Measurements from ENCODE around the gene XAGE2.

DNA sequence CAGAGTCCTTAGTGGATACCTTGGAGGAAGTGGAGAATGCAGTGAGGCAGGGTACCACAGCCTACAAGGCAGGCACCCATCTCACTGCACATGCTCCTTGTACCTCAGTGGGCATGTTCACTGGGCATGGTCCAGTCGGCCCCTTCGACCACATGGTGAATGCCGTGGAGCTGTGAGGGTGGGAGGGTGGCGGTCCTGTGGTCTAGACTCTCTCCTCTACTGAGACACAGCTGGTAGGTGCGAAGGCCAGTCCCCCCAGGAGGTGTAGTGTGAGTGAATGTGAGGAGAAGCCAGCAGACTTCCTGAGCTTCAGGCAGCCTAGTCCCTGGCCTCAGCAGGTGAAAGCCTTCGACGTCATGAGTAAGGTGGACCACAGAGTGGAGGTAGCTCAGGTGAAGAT, 12.2 kb downstream of the XAGE2 start:
- TF ChIP-seq, protein P1, sequence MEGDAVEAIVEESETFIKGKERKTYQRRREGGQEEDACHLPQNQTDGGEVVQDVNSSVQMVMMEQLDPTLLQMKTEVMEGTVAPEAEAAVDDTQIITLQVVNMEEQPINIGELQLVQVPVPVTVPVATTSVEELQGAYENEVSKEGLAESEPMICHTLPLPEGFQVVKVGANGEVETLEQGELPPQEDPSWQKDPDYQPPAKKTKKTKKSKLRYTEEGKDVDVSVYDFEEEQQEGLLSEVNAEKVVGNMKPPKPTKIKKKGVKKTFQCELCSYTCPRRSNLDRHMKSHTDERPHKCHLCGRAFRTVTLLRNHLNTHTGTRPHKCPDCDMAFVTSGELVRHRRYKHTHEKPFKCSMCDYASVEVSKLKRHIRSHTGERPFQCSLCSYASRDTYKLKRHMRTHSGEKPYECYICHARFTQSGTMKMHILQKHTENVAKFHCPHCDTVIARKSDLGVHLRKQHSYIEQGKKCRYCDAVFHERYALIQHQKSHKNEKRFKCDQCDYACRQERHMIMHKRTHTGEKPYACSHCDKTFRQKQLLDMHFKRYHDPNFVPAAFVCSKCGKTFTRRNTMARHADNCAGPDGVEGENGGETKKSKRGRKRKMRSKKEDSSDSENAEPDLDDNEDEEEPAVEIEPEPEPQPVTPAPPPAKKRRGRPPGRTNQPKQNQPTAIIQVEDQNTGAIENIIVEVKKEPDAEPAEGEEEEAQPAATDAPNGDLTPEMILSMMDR (IDR thresholded peaks at IDR 0.05; ENCODE audit: control extremely low read depth in 1 of 3, insufficient read depth in 1 of 3, low read depth in 1 of 3, low read length in 3 of 3) = no peak
- TF ChIP-seq EP300 (IDR thresholded peaks at IDR 0.05; ENCODE audit: borderline replicate concordance in 1 of 2, low read depth in 2 of 2, low read length in 2 of 2) (no peak), CBX5 (IDR thresholded peaks at IDR 0.05; ENCODE audit: low read depth, low read length) (no peak), JUND (IDR thresholded peaks at IDR 0.05; ENCODE audit: low read length) (no peak), RXRA (IDR thresholded peaks at IDR 0.05; ENCODE audit: insufficient read depth, low read depth, low read length) (no peak), CHD2 (IDR thresholded peaks at IDR 0.05; ENCODE audit: low read length) (no peak), TBP (IDR thresholded peaks at IDR 0.05; ENCODE audit: low read depth, low read length) (no peak), SIX5 (IDR thresholded peaks at IDR 0.05; ENCODE audit: low read depth, low read length) (no peak), POLR2AphosphoS5 (IDR thresholded peaks at IDR 0.05; ENCODE audit: low read depth, low read length) (no peak), CEBPB (IDR thresholded peaks at IDR 0.05; ENCODE audit: low read depth, low read length) (no peak), POLR2A (IDR thresholded peaks at IDR 0.05; ENCODE audit: control extremely low read depth in 1 of 2, low read depth in 2 of 2, low read length in 2 of 2) (no peak), TEAD4 (IDR thresholded peaks at IDR 0.05; ENCODE audit: low read depth, low read length) (no peak)

All from H1 (cell line).